Posterior vena cava (tissue), 2 donors: ENCODE data around the gene NR2F1. TPM values are rescaled to one million over a fixed set of nuclear protein-coding genes. Genes with fewer than 3 reads are reported as not detected.

Experiments used
- DNase-seq: peaks from one replicate; pipeline ENCODE4 v3.0.0-alpha.2; 2020; ENCODE audit warnings: low spot score
- intact Hi-C, 2 donors: fragments of 100-400 bp; cut with DNase I; formaldehyde crosslinking; loops; one replicate each; pipeline versions ENCODE4 v1.14.1 to v1.14.2; 2022 to 2023
- total RNA-seq, 2 donors: library from RNA; stranded (reverse); fragmentation: NEBNext Ultra II Directional; extraction: Animal tissue kit (Norgen Biotek cat#: 25700); gene quantifications; one replicate each; pipeline ENCODE4 v1.2.1, GENCODE V29; 2021
- donor health status: DM: yes; HTN: yes; CAD: no.
- donor health status: DM: yes; HTN: yes; CAD: no.

NR2F1 gene
- total RNA-seq, 2 donors from 2014 or later: 31.5 to 41.7 TPM

DNA sequence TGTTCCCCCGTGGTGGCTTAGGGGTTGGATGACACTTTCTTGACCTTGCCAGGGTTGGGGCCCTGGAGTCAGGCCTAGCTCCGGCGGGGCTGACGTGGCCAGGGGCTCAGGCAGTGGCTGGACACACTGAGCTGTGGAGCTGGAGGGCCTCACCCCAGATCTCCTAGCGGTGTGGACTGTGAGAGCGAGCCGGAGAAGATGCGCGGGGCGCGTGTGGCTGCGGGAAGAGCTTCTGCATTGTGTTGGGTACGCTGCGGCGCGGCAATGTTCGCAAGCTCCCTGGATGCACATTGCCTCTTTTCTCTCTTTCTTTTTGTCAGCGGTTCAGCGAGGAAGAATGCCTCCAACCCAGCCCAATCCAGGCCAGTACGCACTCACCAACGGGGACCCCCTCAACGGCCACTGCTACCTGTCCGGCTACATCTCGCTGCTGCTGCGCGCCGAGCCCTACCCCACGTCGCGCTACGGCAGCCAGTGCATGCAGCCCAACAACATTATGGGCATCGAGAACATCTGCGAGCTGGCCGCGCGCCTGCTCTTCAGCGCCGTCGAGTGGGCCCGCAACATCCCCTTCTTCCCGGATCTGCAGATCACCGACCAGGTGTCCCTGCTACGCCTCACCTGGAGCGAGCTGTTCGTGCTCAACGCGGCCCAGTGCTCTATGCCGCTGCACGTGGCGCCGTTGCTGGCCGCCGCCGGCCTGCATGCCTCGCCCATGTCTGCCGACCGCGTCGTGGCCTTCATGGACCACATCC, 4.8 kb downstream of the NR2F1 start:
- no peak for DNase-seq
- intact Hi-C loops: no loop called here

DNA sequence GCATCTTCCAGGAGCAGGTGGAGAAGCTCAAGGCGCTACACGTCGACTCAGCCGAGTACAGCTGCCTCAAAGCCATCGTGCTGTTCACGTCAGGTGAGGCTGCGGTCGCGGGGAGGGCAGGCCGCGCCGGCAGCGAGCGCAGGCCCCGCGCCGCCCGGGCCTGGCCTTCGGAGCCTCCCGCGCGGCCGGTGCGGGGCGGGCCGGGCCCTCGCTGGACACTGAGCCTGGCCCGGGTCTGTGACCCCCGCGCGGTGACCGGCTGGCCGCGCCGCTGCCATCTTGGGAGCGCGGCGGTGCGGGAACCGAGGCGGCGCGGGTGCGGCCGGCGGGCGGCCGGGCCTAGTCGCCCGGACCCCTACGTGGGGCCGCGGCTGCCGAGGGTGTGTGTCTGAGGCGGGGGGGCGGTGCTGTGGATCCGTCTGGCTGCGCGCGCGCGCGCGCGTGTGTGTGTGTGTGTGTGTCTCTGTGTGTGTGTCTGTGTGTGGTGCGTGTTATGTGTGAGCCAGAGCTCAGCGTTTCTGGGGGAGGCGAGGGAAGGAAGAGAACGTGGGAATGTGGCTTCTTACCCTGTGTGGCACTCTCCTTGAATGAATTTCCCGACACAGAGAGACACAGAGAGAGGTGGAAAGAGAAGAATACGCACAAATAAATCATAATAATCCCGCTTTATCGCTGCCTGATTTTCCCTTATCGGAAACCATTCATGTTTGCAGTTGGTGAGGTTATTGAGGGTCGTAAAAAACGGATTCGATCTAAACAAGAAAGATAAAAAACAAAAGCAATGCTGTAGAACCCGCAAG, 5.5 kb downstream of the NR2F1 start:
- DNase-seq: no peak
- intact Hi-C loops: no loop called here

DNA sequence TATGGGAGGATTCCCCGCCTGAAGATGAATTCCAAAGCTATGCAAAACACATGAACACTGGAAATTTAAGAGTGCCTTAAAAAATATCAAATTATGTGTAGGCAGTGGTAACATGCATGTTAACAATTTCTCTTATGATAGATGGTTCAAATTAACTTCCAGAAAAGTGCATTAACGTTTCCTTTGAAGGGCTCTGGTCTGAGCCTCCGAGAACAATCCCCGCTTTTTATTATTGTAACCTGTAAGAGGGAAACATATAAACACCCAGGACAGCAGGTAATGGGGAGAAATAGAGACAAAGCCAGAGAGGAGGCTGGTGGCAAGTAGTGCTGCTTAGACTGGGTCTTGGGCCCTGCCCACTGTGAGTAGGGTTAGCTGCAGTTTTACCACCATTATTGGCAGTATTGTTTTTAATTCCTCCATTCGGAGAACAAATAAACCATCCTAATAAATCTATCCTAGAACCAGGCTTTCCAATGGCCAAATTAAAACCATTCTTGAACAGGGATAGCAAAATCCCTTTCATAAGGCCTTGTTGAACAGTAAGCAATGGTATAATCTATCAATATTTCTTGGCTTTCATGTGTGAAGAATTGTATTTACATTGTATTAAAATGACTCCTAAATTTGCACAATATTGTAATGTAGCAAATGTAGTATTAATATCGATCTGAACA, 6.3 kb downstream of the NR2F1 start:
- no peak for DNase-seq
- intact Hi-C loops: no loop called here

DNA sequence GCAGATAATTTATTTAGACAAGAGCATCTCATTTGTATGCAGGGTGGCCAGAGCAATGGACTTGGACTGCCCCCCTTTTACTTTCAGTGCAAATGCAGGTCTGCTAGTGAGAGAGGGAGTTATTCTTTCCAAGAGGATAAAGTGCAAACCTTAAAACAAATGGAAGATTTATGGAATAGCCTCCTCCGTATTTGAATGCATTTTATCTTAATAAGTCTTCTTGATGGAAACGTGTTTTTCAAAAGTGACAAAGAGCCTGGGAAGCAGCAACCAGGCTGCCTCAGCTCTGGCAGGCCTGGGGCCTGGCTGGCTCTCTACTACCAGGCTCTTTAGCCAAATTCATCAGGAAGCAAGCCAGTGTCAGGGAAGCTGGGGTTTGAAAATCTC, 6.8 kb downstream of the NR2F1 start:
- intact Hi-C loops: loop anchor here in 1 of 2 donors (10.0 kb wide), 1 partner anchor 215 kb away; no protein-coding TSS in a partner anchor
- DNase-seq: no peak

DNA sequence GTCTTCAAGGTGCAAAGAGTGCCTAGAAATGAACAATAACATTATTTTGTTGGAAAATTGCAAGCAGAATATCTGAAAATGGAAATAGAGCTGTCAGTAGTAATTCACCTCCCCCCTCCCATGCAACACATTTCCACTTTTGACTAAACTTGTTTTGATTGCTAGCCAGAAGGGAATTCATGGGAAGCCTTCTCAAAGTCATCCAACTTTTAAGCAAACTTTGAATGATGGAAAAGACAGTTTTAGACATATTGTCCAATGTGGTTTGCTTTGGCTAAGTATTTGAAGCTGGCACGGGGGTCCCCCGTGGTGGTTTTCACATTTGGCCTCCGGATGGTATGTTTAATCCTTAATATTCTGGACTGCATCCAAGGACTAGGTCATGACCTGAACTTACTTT, 7.5 kb downstream of the NR2F1 start:
- intact Hi-C loops: loop anchor here in 1 of 2 donors (10.0 kb wide), 1 partner anchor 214 kb away; no protein-coding TSS in a partner anchor
- DNase-seq: no peak

DNA sequence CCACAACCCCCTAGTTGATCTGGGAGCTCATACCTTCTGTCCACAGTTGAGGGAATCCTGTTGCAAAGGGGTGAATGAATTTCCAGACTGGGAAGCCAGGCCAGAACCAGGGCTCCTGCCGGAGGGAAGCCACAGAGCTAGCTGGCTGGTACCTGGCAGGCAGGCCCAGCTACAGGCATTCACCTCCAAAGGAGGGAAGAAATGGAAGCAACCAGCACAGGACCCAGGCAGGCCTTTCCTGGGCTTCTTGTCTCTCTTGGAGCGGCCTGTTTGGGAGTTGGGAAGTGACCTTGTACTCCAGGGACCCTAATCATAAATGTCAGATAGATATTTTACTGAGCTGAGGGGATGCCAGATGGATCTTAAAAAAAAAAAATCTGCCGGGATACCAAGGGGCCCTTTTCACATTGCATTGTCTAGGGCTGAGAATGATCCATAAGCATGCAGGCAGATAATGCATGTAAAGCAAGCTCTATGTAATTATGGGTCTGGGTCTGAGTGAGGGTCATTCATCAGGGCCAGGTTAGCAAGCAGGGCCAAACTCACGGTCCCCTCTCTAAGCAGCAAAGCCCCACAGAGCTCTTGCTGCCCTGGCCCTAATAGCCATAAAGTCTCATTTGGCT, 8.4 kb downstream of the NR2F1 start:
- intact Hi-C loops: loop anchor here in 1 of 2 donors (10.0 kb wide), 1 partner anchor 213 kb away; no protein-coding TSS in a partner anchor
- no peak for DNase-seq

DNA sequence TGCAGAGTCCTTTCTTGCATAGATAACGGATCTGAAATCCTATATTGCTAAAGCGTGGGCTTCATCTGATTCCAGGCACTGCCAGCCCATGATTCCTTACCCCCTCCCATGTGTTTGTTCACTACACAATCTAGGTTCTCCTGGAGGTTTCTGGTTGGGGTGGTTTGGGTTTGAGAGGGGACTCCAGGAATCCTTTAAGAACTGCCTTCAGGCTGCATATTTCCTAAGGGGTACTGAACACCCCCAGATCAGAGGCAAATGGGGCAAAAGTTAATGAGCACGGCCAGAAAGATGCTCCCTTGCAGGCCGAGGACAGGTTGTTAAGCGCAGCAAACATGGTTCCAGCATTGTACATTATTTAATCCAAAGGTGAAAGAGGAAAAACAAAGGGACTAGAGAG, 9.9 kb downstream of the NR2F1 start:
- no peak for DNase-seq
- intact Hi-C loops: loop anchor here in 1 of 2 donors (10.0 kb wide), 1 partner anchor 212 kb away; no protein-coding TSS in a partner anchor

DNA sequence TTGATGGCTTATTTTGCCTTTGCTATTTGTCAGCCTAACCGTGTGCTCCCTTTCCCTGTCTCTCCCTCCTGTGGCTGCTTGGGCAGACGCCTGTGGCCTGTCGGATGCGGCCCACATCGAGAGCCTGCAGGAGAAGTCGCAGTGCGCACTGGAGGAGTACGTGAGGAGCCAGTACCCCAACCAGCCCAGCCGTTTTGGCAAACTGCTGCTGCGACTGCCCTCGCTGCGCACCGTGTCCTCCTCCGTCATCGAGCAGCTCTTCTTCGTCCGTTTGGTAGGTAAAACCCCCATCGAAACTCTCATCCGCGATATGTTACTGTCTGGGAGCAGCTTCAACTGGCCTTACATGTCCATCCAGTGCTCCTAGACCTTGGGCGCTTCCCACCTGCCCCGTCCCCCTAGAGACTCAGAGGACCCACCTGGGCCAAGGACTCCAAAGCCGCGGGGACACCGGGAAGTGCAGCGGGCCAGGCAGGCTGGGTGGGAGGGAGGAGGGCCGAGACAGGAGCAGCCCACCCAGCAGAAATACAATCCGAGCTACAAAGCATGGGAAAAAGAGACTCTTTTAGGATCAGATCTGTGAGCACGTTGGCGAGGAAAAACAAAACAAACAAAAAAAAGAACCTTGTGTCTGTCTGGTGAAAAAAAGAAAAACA, 10.6 kb downstream of the NR2F1 start:
- intact Hi-C loops: loop anchor here in 1 of 2 donors (10.0 kb wide), 1 partner anchor 211 kb away; no protein-coding TSS in a partner anchor
- no peak for DNase-seq

DNA sequence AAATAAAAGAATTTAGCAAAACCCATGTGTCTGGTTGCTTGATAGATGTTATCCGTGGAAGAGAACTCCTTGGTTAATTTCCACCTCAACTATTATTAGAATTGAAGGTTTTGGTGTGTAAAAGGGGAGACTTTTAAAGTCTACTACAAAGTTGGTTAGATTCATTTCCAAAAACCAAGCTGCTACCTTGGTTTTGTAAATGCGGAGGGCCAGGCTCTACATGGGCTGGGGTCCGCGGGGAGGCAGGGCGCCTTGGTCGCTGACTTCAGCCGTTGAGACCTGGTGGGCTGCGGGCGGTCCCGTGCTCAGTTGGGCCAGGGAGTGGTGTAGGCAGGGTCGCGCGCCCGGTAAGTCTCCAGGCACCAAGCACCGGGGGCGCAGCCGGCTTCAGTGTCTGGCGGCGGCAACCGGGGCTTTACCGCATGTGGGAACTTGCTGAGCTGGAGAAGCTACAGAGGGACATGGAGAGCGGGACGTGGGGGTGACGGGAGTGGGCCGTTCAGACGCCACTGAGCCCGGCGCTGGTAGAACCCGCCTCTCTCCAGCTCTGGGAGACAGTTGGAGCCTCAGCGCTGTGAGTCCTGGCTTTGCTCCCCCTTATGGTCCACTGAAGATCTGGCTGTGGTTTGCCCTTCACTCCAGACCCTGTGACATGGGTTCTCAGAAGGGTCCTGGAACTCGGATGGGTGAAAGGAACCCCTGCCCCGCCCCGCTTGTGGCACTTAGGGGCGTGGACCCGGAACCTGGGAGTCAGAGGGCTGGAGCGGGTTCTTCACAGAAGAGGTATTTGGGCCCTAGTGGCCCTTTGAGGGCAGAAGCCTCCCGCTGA, 11.8 kb downstream of the NR2F1 start:
- no peak for DNase-seq
- intact Hi-C loops: loop anchor here in 1 of 2 donors (10.0 kb wide), 1 partner anchor 210 kb away; no protein-coding TSS in a partner anchor

DNA sequence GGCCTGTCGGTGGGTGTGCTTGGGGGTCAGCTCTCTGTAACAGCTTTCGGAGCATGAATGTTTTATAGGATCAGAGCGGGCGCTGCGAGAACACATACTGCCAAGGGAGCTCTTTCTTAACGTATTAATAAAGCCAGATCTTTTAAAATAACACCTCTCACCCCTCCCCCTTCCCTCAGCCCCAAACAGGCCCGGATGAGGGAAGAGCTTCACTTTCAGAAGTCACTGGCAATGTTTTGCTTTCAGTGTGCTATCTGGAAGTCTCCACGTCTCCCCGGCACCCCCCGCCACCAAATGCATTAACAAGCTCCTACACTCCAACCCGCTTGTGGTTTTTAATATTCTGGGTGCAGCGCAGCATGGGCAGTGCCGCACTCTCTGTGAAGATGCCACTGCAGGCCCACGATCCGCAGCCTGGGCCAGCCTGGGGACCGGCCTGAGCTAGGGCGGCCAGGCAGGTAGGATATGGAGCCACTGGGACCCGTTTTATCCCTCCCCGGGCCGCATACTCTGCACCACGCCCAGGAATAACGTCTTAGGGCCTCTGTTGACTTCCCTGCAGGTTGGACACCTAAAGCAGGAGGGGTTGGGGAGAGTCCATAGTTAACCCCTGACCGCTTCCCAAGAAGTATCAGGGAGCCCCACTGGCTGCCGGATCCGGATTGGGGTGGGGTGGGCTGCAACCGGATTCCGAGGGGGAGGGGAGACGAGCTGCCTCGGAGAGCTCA, 12.6 kb downstream of the NR2F1 start:
- intact Hi-C loops: loop anchor here in 1 of 2 donors (10.0 kb wide), 1 partner anchor 209 kb away; no protein-coding TSS in a partner anchor

DNA sequence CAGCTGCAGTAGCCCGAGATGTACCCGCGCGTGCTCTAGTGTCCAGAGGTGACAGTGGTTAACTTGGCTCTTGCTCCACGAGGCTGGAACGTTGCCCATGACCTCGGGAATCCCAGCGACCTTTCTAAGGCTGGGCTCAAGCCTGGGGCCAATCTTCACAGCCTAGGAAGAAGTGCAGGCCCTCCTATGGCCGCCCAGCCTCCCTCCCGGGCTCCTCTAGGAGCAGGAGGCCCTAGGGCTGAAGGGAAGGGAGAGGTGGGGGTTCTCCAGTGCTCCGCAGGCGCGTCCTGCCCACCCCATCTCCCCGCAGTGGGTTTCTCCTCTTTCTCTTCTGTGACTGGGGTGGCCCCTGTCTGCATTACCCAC, 13.3 kb downstream of the NR2F1 start:
- intact Hi-C loops: loop anchor here in 1 of 2 donors (10.0 kb wide), 1 partner anchor 209 kb away; no protein-coding TSS in a partner anchor
- DNase-seq: no peak

More for the DNA sequence above, 12.6 kb downstream of the NR2F1 start:
- no peak for DNase-seq

DNA sequence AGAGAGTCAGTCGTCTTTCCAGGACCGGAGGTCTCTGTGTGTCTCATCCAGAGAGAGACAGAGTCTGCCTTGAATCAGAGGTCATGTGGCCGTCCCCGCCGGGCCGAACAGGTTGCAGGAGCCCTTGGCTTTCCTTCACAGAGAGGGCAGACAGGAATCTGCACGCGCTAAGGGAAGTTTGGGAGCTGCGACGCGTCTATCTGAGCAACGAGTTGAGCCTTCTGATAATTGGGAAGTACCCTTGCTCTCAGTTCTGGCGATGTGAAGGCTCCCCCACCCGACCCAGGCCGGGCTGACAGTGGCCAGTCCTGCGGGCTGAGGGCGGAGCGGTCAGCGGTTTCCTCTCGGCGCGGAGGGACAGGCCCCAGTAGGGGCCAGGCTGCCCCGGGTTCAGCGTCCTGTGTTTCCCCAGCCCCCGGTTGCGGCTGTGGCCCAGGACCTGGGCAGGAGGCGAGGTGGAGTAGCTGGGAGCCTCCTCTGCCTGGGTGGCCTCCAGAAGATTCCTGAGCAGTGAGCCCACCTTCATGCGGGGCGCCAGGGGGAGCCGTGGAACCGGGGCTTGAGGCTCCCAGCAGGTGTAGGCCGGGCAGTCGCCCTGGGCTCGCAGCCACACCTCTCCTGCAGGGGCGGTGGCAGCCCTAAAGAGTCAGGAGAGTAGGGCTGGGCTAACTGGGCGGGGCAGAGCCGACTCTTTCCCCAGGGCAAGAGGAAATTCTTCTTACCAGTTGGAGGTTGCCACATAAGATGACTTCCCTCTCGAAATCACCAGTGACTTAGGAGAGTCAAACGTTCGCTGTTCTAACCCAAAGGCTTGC, 13.9 kb downstream of the NR2F1 start:
- no peak for DNase-seq
- intact Hi-C loops: loop anchor here in 1 of 2 donors (10.0 kb wide), 1 partner anchor 208 kb away; no protein-coding TSS in a partner anchor

DNA sequence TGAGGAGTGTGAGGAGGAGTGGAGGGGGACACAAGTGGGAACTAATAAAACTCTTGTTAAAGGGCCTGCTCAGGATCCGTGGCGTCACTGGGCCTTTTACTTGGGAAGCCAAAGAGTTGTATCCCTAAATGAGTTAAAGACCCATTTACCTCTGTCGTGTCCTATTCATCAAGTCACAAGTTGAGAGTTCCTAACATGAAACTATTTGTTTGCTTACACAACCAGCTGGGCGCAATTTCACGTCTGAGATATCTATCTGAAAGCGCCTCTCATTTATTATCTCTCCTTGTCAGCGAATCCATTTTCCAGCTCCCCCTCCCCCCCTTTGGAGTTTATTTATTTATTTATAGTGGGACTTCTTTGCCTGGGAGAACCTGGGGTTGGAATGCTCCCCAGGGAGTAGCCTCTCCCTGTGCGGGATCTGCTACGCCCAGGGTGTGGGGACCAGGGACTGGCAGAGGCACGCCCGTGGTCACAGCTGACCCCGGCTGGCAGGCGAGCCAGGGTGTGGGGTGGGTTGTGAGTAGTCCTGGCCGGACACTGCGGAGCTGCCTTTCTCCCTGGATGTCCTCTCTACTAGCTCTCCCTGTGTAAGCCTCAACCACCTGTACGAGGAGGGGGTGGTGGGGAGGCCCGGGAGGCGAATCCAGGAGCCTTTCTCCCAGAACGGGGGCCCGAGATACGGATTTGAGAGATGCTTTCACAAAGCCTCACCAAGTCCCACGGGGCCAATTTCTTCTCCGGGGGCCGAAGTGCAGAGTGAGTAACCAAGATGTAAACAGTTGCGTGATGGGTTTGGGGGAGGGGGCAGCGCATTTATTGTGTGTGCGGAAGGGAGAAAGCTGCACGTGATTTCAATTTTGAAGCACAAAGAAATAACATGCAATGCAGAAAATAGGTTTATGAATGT, 15.3 kb downstream of the NR2F1 start:
- intact Hi-C loops: loop anchor here in 1 of 2 donors (10.0 kb wide), 1 partner anchor 206 kb away; no protein-coding TSS in a partner anchor

DNA sequence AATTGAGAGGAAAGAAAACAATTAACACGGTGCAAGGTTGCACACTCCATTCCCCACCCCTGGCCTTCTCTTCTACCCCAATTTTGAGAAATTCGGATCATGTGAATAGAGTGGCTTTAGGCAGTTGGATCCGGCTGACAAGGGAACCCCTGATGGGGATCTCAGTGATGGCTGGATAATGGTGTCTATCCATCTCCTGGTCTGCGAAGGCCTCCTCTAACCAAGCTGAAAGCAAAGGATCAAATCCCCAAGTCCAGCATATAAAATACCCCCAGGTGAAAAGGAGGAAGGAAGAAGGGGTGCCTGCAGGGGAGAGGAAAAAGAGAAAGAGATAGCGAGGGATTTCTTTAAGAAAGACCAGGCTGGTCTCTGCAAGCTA, 16.0 kb downstream of the NR2F1 start:
- intact Hi-C loops: loop anchor here in 1 of 2 donors (10.0 kb wide), 1 partner anchor 206 kb away; no protein-coding TSS in a partner anchor
- DNase-seq: no peak

More for the DNA sequence above, 15.3 kb downstream of the NR2F1 start:
- DNase-seq: no peak
